GM12865 (cell line): ENCODE data around the gene DYNLRB1.
"Not testable (repeated sequence)": the region's sequence is repeated elsewhere in the genome, so short reads cannot be mapped to it uniquely, and the experiment has no call there.

Source experiments
- DNase-seq: peaks from one replicate; pipeline ENCODE4 v3.0.0; 2010; ENCODE audit warnings: low read depth
- H3K4me3 ChIP-seq: 2 replicates; pipeline ENCODE4 v1.5.1; 2011; ENCODE audit warnings: mild to moderate bottlenecking, low read depth, low read length, control low read depth
- TF ChIP-seq, protein P1 (sequence below): IDR thresholded peaks from 2 replicates; pipeline ENCODE4 v1.5.1; 2011; ENCODE audit warnings: low read length, control low read depth, low read depth, inconsistent platforms; ENCODE audit not compliant: insufficient read depth; ENCODE audit errors: missing control alignments

Gene DYNLRB1

DNA sequence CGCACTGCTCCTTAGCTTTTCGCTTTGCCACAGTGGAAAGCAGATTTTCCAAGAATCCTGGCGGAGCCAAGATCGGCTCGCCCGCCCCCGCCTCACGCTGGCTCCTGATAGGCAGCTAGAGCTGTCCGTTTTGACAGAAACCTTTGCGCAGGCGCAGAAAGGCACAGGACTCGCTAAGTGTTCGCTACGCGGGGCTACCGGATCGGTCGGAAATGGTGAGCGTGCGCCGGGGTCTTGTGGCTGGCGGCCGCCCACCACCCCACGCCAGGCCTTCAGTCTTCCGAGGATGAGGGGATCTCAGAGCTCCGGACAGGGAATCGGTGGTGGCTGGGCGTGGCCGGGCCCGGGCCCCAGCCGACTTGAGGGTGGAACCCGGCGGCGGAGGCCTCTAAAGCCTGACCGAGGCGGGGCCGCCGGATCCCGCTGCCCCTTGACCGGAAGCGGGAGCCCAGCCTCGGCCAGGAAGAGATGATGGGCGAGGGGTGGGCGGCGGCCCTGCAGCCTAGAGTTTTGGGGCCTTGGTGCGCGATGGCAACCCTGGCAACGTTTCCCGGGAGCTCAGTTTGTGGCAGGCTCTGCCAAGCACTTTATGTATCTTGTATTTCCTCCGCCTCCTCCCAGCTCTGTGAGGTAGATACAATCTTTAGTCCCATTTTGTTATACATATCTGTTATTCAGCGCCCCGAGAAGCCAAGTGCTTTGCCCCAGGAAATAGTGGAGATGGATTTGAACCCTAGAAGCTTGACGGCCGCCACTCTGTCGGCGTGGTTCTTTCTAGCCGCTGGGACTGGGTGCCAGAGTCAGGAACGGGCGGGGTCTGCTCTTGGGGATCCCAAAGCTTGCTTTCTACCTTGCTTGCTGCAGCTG is at the start of gene DYNLRB1:
TSS of gene DYNLRB1 (plus strand) at position 176 of the 867 bp plus-strand sequence. CDS start at position 213, 37 bp downstream.
- TF ChIP-seq, protein P1, sequence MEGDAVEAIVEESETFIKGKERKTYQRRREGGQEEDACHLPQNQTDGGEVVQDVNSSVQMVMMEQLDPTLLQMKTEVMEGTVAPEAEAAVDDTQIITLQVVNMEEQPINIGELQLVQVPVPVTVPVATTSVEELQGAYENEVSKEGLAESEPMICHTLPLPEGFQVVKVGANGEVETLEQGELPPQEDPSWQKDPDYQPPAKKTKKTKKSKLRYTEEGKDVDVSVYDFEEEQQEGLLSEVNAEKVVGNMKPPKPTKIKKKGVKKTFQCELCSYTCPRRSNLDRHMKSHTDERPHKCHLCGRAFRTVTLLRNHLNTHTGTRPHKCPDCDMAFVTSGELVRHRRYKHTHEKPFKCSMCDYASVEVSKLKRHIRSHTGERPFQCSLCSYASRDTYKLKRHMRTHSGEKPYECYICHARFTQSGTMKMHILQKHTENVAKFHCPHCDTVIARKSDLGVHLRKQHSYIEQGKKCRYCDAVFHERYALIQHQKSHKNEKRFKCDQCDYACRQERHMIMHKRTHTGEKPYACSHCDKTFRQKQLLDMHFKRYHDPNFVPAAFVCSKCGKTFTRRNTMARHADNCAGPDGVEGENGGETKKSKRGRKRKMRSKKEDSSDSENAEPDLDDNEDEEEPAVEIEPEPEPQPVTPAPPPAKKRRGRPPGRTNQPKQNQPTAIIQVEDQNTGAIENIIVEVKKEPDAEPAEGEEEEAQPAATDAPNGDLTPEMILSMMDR = no peak
- peak; percentile 97 for DNase-seq
- peak within 1 kb of the TSS; percentile 62 for H3K4me3 ChIP-seq

DNA sequence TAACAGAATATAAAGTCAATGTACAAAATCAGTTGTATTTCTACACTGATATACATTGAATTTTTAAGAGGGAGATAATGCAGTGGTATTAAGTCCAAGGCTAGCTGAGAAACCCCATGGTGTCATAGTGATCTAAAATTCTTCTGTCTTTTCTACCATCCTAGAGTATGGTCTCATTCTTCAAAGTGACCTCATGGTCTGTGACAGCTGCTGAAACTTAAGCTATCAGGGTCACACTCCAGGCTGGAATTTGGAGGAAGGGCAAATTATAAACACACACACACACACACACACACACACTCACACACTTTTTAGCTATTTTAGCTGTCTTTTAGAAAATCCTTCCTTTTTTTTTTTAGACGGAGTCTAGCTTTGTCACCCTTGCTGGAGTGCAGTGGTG is 47.3 kb upstream of the DYNLRB1 start:
- TF ChIP-seq, protein P1 = no peak
- no peak overlapping the region for H3K4me3 ChIP-seq
- no peak for DNase-seq

DNA sequence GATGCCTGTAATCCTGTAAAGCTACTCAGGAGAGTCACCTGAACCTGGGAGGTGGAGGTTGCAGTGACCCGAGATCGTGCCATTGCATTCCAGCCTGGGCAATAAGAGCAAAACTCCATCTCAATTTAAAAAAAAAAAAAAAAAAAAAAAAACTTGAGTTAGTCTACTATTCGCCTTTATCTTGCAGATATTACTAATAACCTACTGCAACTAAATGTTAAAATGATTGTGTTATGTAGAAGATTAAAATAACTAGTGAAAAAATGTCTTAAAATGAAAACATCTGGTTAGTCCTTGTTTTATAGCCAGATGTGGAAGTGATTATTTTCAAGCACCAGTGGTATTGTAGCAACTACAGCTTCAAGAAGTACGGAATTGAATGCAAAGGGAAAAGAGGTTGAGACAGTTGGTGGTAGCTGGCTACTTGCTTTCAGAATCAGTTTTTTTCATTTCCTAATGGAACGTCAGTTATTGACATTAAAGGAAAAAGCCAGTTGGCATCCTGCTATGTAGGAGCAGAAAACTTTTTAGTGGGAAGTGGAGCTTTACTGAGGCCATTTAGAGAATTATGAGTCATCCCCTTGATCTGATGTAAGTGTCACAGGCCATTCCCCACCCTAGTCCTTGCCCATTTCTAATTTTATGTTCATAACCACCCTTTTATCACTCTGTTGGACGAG is 43.8 kb upstream of the DYNLRB1 start:
- DNase-seq = no peak
- H3K4me3 ChIP-seq = no peak overlapping the region
- TF ChIP-seq, protein P1 = no peak

DNA sequence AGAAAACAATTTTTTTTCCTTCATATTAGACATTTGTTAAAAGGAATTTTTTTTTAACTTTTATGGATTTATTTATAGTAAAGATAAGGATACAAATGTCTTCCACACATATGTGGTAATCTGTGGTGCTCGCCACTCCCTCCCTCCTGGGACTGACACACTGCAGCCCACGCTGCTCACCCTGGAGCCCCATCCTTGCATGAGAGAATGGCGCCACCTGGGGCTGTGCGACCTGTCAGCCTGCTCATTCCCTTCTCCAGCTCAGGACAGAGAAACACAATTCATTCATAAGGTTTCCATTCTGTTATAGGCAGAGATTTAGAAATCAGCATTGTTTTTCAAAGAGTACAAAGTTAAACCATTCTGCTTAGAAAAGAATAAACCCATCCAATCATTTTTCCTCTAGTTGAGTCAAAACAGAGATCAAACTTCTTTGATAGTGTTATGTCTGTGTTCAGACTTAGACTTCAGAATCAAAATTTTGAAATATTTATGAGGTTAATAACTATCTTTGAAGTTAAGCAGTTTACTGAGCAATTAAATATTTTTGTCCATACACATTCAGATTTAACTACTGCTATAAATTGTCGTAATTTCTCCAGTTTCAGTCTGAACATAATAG is 42.8 kb upstream of the DYNLRB1 start:
- no peak overlapping the region for H3K4me3 ChIP-seq
- TF ChIP-seq, protein P1 = peak; percentile 29
- peak; percentile 43 for DNase-seq

DNA sequence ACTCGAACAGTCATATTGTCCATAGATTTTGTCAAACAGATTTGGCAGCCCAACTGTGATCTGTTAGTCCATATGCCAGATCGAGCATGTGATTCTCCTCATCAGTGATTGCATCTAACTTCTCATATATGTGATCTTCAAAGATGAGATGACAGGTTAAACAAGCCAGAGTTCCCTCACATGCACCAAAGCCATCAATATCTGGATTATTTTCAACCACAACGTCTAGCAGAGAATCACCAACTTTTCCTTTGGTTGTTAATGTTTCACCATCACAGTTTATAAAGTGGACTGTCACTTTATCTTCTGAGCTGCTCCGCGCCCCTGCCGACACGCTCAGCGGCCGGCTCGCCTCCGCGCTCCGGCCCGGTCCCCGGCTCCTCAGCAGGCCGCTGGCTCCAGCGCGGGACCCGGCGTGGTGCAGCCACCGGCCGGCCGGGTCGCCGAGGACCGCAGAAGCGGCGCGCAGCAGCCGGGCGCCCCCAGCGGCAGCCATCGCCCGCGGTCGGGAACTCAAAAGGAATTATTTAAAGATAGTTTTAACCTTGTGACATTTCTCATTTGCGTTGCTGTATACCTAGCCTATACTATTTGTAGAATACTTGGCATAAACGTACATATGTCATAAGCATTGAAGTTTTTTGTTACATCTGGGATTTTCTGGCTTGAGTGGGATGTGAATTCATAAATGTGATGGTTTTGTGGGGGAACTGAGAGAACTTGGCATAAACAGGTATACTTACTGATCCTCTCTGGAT is 40.1 kb upstream of the DYNLRB1 start:
- DNase-seq = peak; percentile 40
- TF ChIP-seq, protein P1 = peak; percentile 39
- H3K4me3 ChIP-seq = no peak overlapping the region

DNA sequence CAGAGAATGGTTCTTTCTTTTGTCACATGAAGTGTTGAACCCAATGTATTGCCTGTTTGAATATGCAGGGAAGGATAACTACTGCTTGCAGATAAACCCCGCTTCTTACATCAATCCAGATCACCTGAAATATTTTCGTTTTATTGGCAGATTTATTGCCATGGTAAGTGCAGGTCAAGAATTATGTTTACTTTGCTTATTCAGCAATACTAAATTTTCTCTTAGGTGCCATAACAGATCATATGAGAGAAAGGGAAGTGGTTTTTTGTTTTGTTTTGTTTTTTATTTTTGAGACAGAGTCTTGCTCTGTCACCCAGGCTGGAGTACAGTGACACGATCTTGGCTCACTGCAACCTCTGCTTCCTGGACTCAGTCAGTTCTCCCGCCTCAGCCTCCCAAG is 36.6 kb upstream of the DYNLRB1 start:
- no peak overlapping the region for H3K4me3 ChIP-seq
- TF ChIP-seq, protein P1 = no peak

DNA sequence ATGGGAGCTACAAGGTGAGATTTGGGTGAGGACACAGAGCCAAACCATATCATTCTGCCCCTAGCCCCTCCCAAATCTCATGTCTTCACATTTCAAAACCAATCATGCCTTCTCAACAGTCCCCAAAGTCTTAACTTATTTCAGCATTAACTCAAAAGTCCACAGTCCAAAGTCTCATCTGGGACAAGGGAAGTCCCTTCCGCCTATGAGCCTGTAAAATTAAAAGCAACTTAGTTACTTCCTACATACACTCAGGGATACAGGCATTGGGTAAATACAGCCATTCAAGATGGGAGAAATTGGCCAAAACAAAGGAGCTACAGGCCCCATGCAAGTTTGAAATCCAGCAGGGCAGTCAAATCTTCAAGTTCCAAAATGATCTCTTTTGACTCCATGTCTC is 34.1 kb upstream of the DYNLRB1 start:
- DNase-seq, H3K4me3 ChIP-seq: not testable (repeated sequence)

More for the DNA sequence above, 36.6 kb upstream of the DYNLRB1 start:
- no peak for DNase-seq

DNA sequence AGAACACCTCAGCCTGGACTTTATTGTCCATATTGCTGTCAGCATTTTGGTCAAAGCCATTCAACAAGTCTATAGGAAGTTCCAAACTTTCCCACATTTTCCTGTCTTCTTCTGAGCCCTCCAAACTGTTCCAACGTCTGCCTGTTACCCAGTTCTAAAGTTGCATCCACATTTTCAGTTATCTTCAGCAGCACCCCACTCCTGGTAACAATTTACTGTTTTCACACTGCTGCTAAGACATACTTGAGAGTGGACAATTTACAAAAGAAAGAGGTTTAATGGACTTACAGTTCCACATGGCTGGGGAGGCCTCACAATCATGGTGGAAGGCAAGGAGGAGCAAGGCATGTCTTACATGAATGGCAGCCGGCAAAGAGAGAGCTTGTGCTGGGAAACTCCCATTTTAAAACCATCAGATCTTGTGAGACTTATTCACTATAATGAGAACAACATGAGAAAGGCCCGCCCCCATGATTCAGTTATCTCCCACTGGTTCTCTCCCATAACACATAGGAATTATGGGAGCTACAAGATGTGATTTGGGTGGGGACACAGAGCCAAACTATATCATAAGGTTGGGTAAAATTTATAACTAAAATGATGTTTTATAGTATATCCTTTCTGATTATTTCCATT is 32.5 kb upstream of the DYNLRB1 start:
- not testable (repeated sequence) for DNase-seq, H3K4me3 ChIP-seq
